KMS-11 (cell line): ENCODE measurements around the gene GLRX2.
A peak's percentile ranks its signal among the peaks of the same experiment; 100 is the strongest.

Source experiments
- H2AFZ ChIP-seq: fragments of 200-600 bp; sonication (generic); 2 replicates; pipeline ENCODE4 v1.6.1; 2016; ENCODE audit warnings: antibody characterized with exemption, mixed run types, low read depth
- H3K27ac ChIP-seq: fragments of 200-600 bp; sonication (generic); 2 replicates; pipeline ENCODE4 v1.6.1; 2016; ENCODE audit warnings: mild to moderate bottlenecking, mixed run types
- H3K27me3 ChIP-seq: fragments of 200-600 bp; sonication (generic); 2 replicates; pipeline ENCODE4 v1.6.1; 2017; ENCODE audit warnings: mild to moderate bottlenecking, low read depth, mixed run types, moderate library complexity; ENCODE audit not compliant: insufficient read depth
- H3K36me3 ChIP-seq: fragments of 200-600 bp; sonication (generic); 2 replicates; pipeline ENCODE4 v1.6.1; 2017; ENCODE audit warnings: mild to moderate bottlenecking, mixed run types; ENCODE audit not compliant: insufficient read depth
- H3K4me1 ChIP-seq: fragments of 200-600 bp; sonication (generic); 2 replicates; pipeline ENCODE4 v1.6.1; 2016; ENCODE audit warnings: mild to moderate bottlenecking, low read depth, mixed run types; ENCODE audit not compliant: poor library complexity, severe bottlenecking
- H3K4me2 ChIP-seq: fragments of 200-600 bp; sonication (generic); 2 replicates; pipeline ENCODE4 v1.7.0; 2016; ENCODE audit warnings: mild to moderate bottlenecking, mixed run types
- H3K4me3 ChIP-seq: fragments of 200-600 bp; sonication (generic); IDR thresholded peaks from 2 replicates; pipeline ENCODE4 v1.6.1; 2017; ENCODE audit warnings: low read depth, low read length, mixed read lengths; ENCODE audit not compliant: insufficient read depth
- H3K79me2 ChIP-seq: fragments of 200-600 bp; sonication (generic); 2 replicates; pipeline ENCODE4 v1.6.1; 2016; ENCODE audit warnings: low read depth, mixed run types; ENCODE audit not compliant: insufficient read depth
- H3K9ac ChIP-seq: fragments of 200-600 bp; sonication (generic); 2 replicates; pipeline ENCODE4 v1.6.1; 2016; ENCODE audit warnings: mild to moderate bottlenecking, mixed run types
- H4K20me1 ChIP-seq: fragments of 200-600 bp; sonication (generic); 2 replicates; pipeline ENCODE4 v1.6.1; 2016; ENCODE audit warnings: mild to moderate bottlenecking, mixed run types; ENCODE audit not compliant: insufficient read depth
- CTCF ChIP-seq: fragments of 200-600 bp; sonication (generic); conservative IDR thresholded peaks from 2 replicates; pipeline ENCODE4 v1.6.1; 2017; ENCODE audit warnings: low read depth, mild to moderate bottlenecking, antibody characterized with exemption, low read length, moderate library complexity, mixed read lengths

The GLRX2 gene

GRCh38 chr1:193105821-193106177, 585 bp upstream of the GLRX2 start:
- H3K27me3 ChIP-seq = no peaks in the 10 kb centered on the region
- peak overlapping the region; percentile 69 for H3K4me3 ChIP-seq
- H2AFZ ChIP-seq = peak overlapping the region; percentile 74
- peak overlapping the region; percentile 51; the same call in 1 of the 2 replicates for H3K9ac ChIP-seq
- peaks cover 25% of the 10 kb centered on the region for H3K4me1 ChIP-seq
- peak overlapping the region; percentile 96 for H3K4me2 ChIP-seq
- H3K36me3 ChIP-seq = no peaks in the 10 kb centered on the region
- no peaks in the 10 kb centered on the region for H4K20me1 ChIP-seq
- no peak for TF ChIP-seq CTCF
- peak overlapping the region; percentile 47; the same call in 1 of the 2 replicates for H3K27ac ChIP-seq
- peaks cover 20% of the 10 kb centered on the region; the same call in 1 of the 2 replicates for H3K79me2 ChIP-seq

- H3K4me1 ChIP-seq = peaks cover 25% of the 10 kb centered on the region
- peak overlapping the region; percentile 96 for H3K4me2 ChIP-seq
- H3K79me2 ChIP-seq = peaks cover 20% of the 10 kb centered on the region; the same call in 1 of the 2 replicates
- no peaks in the 10 kb centered on the region for H3K36me3 ChIP-seq
- H2AFZ ChIP-seq = peak overlapping the region; percentile 74
- H3K27me3 ChIP-seq = no peaks in the 10 kb centered on the region
- H3K27ac ChIP-seq = peak overlapping the region; percentile 47; the same call in 1 of the 2 replicates
- no peak for TF ChIP-seq CTCF
- H3K9ac ChIP-seq = peak overlapping the region; percentile 51; the same call in 1 of the 2 replicates
- no peaks in the 10 kb centered on the region for H4K20me1 ChIP-seq
- peak overlapping the region; percentile 87 for H3K4me3 ChIP-seq
Observed at GRCh38 chr1:193104502-193104906, 710 bp downstream of the GLRX2 start.

GRCh38 chr1:193103759-193104501, 1.3 kb downstream of the GLRX2 start:
- H3K9ac ChIP-seq = peak overlapping the region; percentile 51; the same call in 1 of the 2 replicates
- no peak for TF ChIP-seq CTCF
- H3K4me3 ChIP-seq = peak overlapping the region; percentile 87
- peak overlapping the region; percentile 74 for H2AFZ ChIP-seq
- no peak overlapping the region; the same call in 1 of the 2 replicates for H3K27ac ChIP-seq
- peak overlapping the region; percentile 96 for H3K4me2 ChIP-seq
- H4K20me1 ChIP-seq = no peaks in the 10 kb centered on the region
- peaks cover 20% of the 10 kb centered on the region; the same call in 1 of the 2 replicates for H3K79me2 ChIP-seq
- no peaks in the 10 kb centered on the region for H3K27me3 ChIP-seq
- no peaks in the 10 kb centered on the region for H3K36me3 ChIP-seq
- peaks cover 25% of the 10 kb centered on the region for H3K4me1 ChIP-seq

- Histone ChIP-seq H3K4me3 (no peak overlapping the region), H3K9ac (no peak overlapping the region), H3K27me3 (no peaks in the 10 kb centered on the region), H3K4me2 (no peak overlapping the region), H2AFZ (no peak overlapping the region), H3K79me2 (peaks cover 20% of the 10 kb centered on the region; the same call in 1 of the 2 replicates), H3K27ac (no peak overlapping the region), H3K36me3 (no peaks in the 10 kb centered on the region), H4K20me1 (no peaks in the 10 kb centered on the region), H3K4me1 (peaks cover 25% of the 10 kb centered on the region)
- no peak for TF ChIP-seq CTCF
Observed at GRCh38 chr1:193102662-193103061, 2.6 kb downstream of the GLRX2 start.
